H1 (cell line): Measurements from ENCODE around the gene POU3F1. TPM values are rescaled to one million over a fixed set of nuclear protein-coding genes. Genes with fewer than 3 reads are reported as not detected.

ENCODE experiments used
- CTCF ChIA-PET: fragments of 300-600 bp; sonication (Branson Sonifier 250); formaldehyde crosslinking; loops from one replicate; lab custom pipeline; 2021; ENCODE audit not compliant: partially characterized antibody; lab: Charles Lee
- POLR2A ChIA-PET: fragments of 300-600 bp; sonication (Branson Sonifier 250); formaldehyde crosslinking; loops from one replicate; lab custom pipeline; 2021; ENCODE audit warnings: inconsistent platforms; ENCODE audit not compliant: partially characterized antibody; lab: Charles Lee
- DNase-seq, 2 experiments: peaks; one replicate each; pipeline versions ENCODE4 v3.0.0 to v3.0.0-alpha.2; 2010 to 2022; ENCODE audit warnings: low spot score in 2 of 2, low read depth in 1 of 2, mixed read lengths in 1 of 2
- FAIRE-seq: peaks from 2 replicates; lab custom pipeline; 2011; peaks lifted over from hg19 to GRCh38; lab: Jason Lieb, UNC
- H2AFZ ChIP-seq: 2 replicates; pipeline ENCODE4 v1.8.1; 2012; ENCODE audit warnings: low read length, inconsistent platforms
- H2AK5ac ChIP-seq: 2 replicates; pipeline ENCODE4 v1.6.1; 2013; ENCODE audit warnings: low read depth, low read length
- H2BK120ac ChIP-seq: replicated peaks from 2 replicates; pipeline ENCODE3; 2013; ENCODE audit warnings: low read depth, low read length, inconsistent platforms
- H2BK12ac ChIP-seq: 2 replicates; pipeline ENCODE4 v1.6.1; 2013; ENCODE audit warnings: low read depth, low read length
- H2BK15ac ChIP-seq: 2 replicates; pipeline ENCODE4 v1.6.1; 2013; ENCODE audit warnings: low read length
- H2BK20ac ChIP-seq: 2 replicates; pipeline ENCODE4 v1.6.1; 2013; ENCODE audit warnings: low read length
- H2BK5ac ChIP-seq: 2 replicates; pipeline ENCODE4 v1.6.1; 2013; ENCODE audit warnings: low read depth, low read length
- H3K14ac ChIP-seq: 2 replicates; pipeline ENCODE4 v1.6.1; 2013; ENCODE audit warnings: inconsistent platforms; ENCODE audit not compliant: insufficient read length
- H3K18ac ChIP-seq: 2 replicates; pipeline ENCODE4 v1.6.1; 2013; ENCODE audit warnings: low read length; ENCODE audit errors: extremely low read depth
- H3K23ac ChIP-seq: 2 replicates; pipeline ENCODE4 v1.6.1; 2013; ENCODE audit warnings: inconsistent platforms; ENCODE audit not compliant: insufficient read length
- H3K23me2 ChIP-seq: 2 replicates; pipeline ENCODE4 v1.6.1; 2013; ENCODE audit warnings: low read depth, low read length
- H3K27ac ChIP-seq: 2 replicates; pipeline ENCODE4 v1.6.1; 2011; ENCODE audit warnings: low read depth, low read length, inconsistent platforms
- H3K27me3 ChIP-seq, 4 experiments: replicated peaks in 1 of 4; 1 replicate in 1 of 4; 2 replicates in 3 of 4; pipeline versions ENCODE4 v1.6.1 to v1.8.1; 2011 to 2013; ENCODE audit warnings: low read length in 3 of 4, mild to moderate bottlenecking in 3 of 4, inconsistent platforms in 2 of 4, mixed read lengths in 2 of 4, moderate library complexity in 1 of 4; ENCODE audit not compliant: control insufficient read depth in 3 of 4, insufficient read depth in 3 of 4; ENCODE audit errors: extremely low read depth in 1 of 4
- H3K36me3 ChIP-seq, 4 experiments: 2 replicates each; pipeline versions ENCODE4 v1.6.1 to v1.8.1; 2011 to 2013; ENCODE audit warnings: mild to moderate bottlenecking in 4 of 4, low read length in 3 of 4, moderate library complexity in 2 of 4, control low read depth in 1 of 4, inconsistent platforms in 1 of 4; ENCODE audit not compliant: insufficient read depth in 4 of 4, control insufficient read depth in 2 of 4
- H3K4ac ChIP-seq: replicated peaks from 2 replicates; pipeline ENCODE3; 2013; ENCODE audit warnings: low read length, low read depth, mixed read lengths, inconsistent platforms; ENCODE audit not compliant: insufficient read length
- H3K4me1 ChIP-seq, 4 experiments: replicated peaks in 1 of 4; 1 replicate in 1 of 4; 2 replicates in 3 of 4; pipeline versions ENCODE4 v1.6.1 to v1.8.1; 2011 to 2013; ENCODE audit warnings: low read length in 3 of 4, inconsistent platforms in 2 of 4, mixed read lengths in 1 of 4; ENCODE audit not compliant: insufficient read depth in 4 of 4, control insufficient read depth in 3 of 4
- H3K4me2 ChIP-seq, 2 experiments: 2 replicates each; pipeline versions ENCODE4 v1.6.1 to v1.8.1; 2011 to 2013; ENCODE audit warnings: low read depth in 2 of 2, low read length in 2 of 2, control low read depth in 1 of 2, inconsistent platforms in 1 of 2, mild to moderate bottlenecking in 1 of 2; ENCODE audit not compliant: insufficient read depth in 1 of 2
- H3K4me3 ChIP-seq, 4 experiments: fragments of 200-600, 300-600 bp in 1 of 4; sonication (generic), shearing (Covaris generic), sonication (Bioruptor Twin) in 1 of 4; 2 replicates each; pipeline versions ENCODE4 v1.5.1 to v1.8.1; 2011 to 2016; ENCODE audit warnings: low read length in 4 of 4, low read depth in 3 of 4, control low read depth in 2 of 4, inconsistent platforms in 2 of 4, mild to moderate bottlenecking in 2 of 4, mixed read lengths in 1 of 4, moderate library complexity in 1 of 4; ENCODE audit not compliant: insufficient read depth in 2 of 4; ENCODE audit errors: extremely low read depth in 1 of 4
- H3K56ac ChIP-seq: replicated peaks from 2 replicates; pipeline ENCODE3; 2013; ENCODE audit warnings: low read depth, mild to moderate bottlenecking, mixed read lengths, low read length, inconsistent platforms; ENCODE audit not compliant: insufficient read length
- H3K79me1 ChIP-seq: 2 replicates; pipeline ENCODE4 v1.6.1; 2013; ENCODE audit warnings: low read depth, low read length, control low read depth
- H3K79me2 ChIP-seq, 2 experiments: 2 replicates each; pipeline versions ENCODE4 v1.6.1 to v1.8.1; 2012 to 2013; ENCODE audit warnings: low read length in 2 of 2, mild to moderate bottlenecking in 2 of 2, inconsistent platforms in 1 of 2; ENCODE audit not compliant: insufficient read depth in 2 of 2, control insufficient read depth in 1 of 2
- H3K9ac ChIP-seq, 4 experiments: replicated peaks in 1 of 4; 1 replicate in 1 of 4; 2 replicates in 3 of 4; pipeline versions ENCODE4 v1.6.1 to v1.8.1; 2011 to 2013; ENCODE audit warnings: low read depth in 3 of 4, low read length in 3 of 4, control low read depth in 2 of 4, mild to moderate bottlenecking in 2 of 4, moderate library complexity in 2 of 4, inconsistent platforms in 1 of 4; ENCODE audit errors: extremely low read depth in 1 of 4
- H3K9me3 ChIP-seq, 2 experiments: 2 replicates each; pipeline versions ENCODE4 v1.6.1 to v1.8.1; 2012 to 2013; ENCODE audit warnings: mild to moderate bottlenecking in 2 of 2, moderate library complexity in 2 of 2, control low read depth in 1 of 2, inconsistent platforms in 1 of 2, low read depth in 1 of 2, low read length in 1 of 2, mixed read lengths in 1 of 2; ENCODE audit not compliant: insufficient read depth in 2 of 2
- H4K20me1 ChIP-seq, 2 experiments: replicated peaks in 1 of 2; 2 replicates each; pipeline versions ENCODE3 to v1.8.1; 2011 to 2013; ENCODE audit warnings: inconsistent platforms in 2 of 2, low read length in 2 of 2, mild to moderate bottlenecking in 1 of 2; ENCODE audit not compliant: insufficient read depth in 2 of 2, control insufficient read depth in 1 of 2
- H4K5ac ChIP-seq: 2 replicates; pipeline ENCODE4 v1.6.1; 2013; ENCODE audit warnings: low read length, low read depth, mixed read lengths, inconsistent platforms; ENCODE audit not compliant: insufficient read length
- H4K8ac ChIP-seq: 2 replicates; pipeline ENCODE4 v1.8.0; 2013; ENCODE audit warnings: mild to moderate bottlenecking, moderate library complexity, low read length, inconsistent platforms; ENCODE audit not compliant: insufficient read depth; ENCODE audit errors: extremely low read depth
- H4K91ac ChIP-seq: replicated peaks from 2 replicates; pipeline ENCODE3; 2013; ENCODE audit warnings: low read length, mixed read lengths, inconsistent platforms; ENCODE audit not compliant: insufficient read length
- FOSL1 ChIP-seq: IDR thresholded peaks from 2 replicates; pipeline ENCODE4 v1.6.1; 2011; ENCODE audit warnings: mild to moderate bottlenecking, low read depth, low read length, moderate library complexity; ENCODE audit not compliant: insufficient read depth
- HDAC6 ChIP-seq: IDR thresholded peaks from one replicate; pipeline ENCODE4 v1.7.1; 2012; ENCODE audit warnings: low read depth, mild to moderate bottlenecking, inconsistent platforms, low read length, moderate library complexity
- KDM4A ChIP-seq: IDR thresholded peaks from one replicate; pipeline ENCODE4 v1.7.1; 2012; ENCODE audit warnings: low read depth, mild to moderate bottlenecking, moderate library complexity, low read length, inconsistent platforms; ENCODE audit not compliant: severe bottlenecking
- NANOG ChIP-seq: IDR thresholded peaks from 2 replicates; pipeline ENCODE4 v1.6.1; 2011; ENCODE audit warnings: low read length, low read depth, mild to moderate bottlenecking, inconsistent platforms; ENCODE audit not compliant: insufficient read depth, poor library complexity, severe bottlenecking
- POLR2AphosphoS5 ChIP-seq: IDR thresholded peaks from 2 replicates; pipeline ENCODE4 v1.6.1; 2011; ENCODE audit warnings: low read depth, low read length
- SP2 ChIP-seq: IDR thresholded peaks from 2 replicates; pipeline ENCODE4 v1.6.1; 2012; ENCODE audit warnings: mild to moderate bottlenecking, low read length, inconsistent platforms
- TCF12 ChIP-seq: IDR thresholded peaks from 2 replicates; pipeline ENCODE4 v1.6.1; 2011; ENCODE audit warnings: low read depth, mild to moderate bottlenecking, low read length
- ZNF274 ChIP-seq: IDR thresholded peaks from 2 replicates; pipeline ENCODE4 v1.7.0; 2012; ENCODE audit warnings: low read length, borderline replicate concordance; ENCODE audit errors: extremely low read depth
- WGBS, 2 experiments: shearing (Covaris generic) in 1 of 2; methylation state at CpG; one replicate each; pipeline versions ENCODE4 v1.1.6 to v1.1.7; 2013 to 2015; ENCODE audit warnings: low lambda C conversion rate in 2 of 2, mixed read lengths in 2 of 2, inconsistent platforms in 1 of 2, low coverage in 1 of 2, missing lambda C conversion rate in 1 of 2; ENCODE audit not compliant: insufficient replicate concordance in 2 of 2, insufficient coverage in 1 of 2, insufficient read length in 1 of 2; ENCODE audit errors: extremely low coverage in 1 of 2, missing lambda C conversion rate in 1 of 2; 5-methylcytosine and 5-hydroxymethylcytosine counted together
- polyA plus RNA-seq, 7 experiments: library from polyadenylated mRNA; depleted of rRNA in 3 of 7; stranded (reverse) in 5 of 7; unstranded in 2 of 7; fragments of >200 nt in 5 of 7; fragments of 200-250 nt in 2 of 7; gene quantifications; 1 replicate in 5 of 7; 2 replicates in 1 of 7; 4 replicates in 1 of 7; pipeline versions ENCODE4 v1.2.1 to v1.2.3, GENCODE V29; 2011 to 2013; ENCODE audit warnings: missing spikeins in 2 of 7, mixed read lengths in 2 of 7
- total RNA-seq: library from RNA; stranded (reverse); fragmentation: NEBNext Ultra II Directional; extraction: Animal tissue kit (Norgen Biotek cat#: 25700); gene quantifications from 2 replicates; pipeline ENCODE4 v1.2.1, GENCODE V29; 2021
- TF ChIP-seq, protein P1 (sequence below): IDR thresholded peaks from 2 replicates; pipeline ENCODE4 v1.6.1; 2012; ENCODE audit warnings: inconsistent platforms
- TF ChIP-seq, protein P2 (sequence below): IDR thresholded peaks from 2 replicates; pipeline ENCODE4 v1.6.1; 2012; ENCODE audit warnings: inconsistent platforms

POU3F1 gene
- total and polyA plus RNA-seq, 2 of the 8 experiments (the other 6 are each of a cell fraction or from before 2014, with no cell fraction given), result 4.2 to 10.8 TPM

DNA sequence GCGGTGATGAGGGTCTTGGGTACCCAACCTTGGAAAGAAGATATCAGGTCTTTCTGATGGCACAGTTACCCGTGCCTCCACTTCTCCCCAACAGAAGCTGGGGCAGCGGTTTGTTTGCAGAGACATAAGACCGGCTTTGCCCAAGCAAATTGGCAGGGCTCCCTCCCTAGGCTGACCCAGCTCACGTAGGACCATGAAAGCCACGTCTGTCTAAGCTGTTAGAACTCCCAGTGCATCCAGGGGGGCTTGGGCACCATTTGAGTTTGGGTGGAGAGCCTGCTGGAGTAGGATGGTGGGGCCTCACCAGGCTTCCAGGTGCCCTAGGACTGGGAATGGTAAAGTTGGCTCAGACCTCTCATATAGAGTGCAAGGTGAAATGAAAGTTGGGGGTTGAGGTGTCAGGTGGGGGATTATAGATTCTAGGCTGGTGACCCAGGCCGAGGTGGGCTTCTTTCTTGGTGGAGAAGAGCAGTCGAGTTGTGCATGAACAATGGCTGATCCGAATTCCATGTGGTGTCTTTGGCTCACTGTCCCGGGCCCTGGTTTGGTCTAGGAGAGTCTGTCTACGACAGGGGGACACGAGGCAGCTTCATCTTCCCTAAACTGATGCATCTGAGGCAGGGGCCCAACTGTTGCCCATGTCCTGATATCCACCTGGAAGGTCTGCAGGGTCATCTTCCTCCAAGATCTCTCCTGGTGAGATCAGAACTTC is 3.4 kb downstream of the POU3F1 start:
- H3K56ac ChIP-seq, result no peak overlapping the region
- H2BK20ac ChIP-seq, result no peak overlapping the region
- peaks cover 3 to 18% (median 10%) of the 10 kb centered on the region in 4 experiments for H3K4me1 ChIP-seq
- no peak overlapping the region for H2AFZ ChIP-seq
- no peak overlapping the region; the same call in 1 of the 2 replicates for H3K18ac ChIP-seq
- H3K9ac ChIP-seq, result no peak overlapping the region
- H4K5ac ChIP-seq, result no peak overlapping the region
- peaks cover 10 to 42% (median 33%) of the 10 kb centered on the region in 4 experiments; a peak in 6 of 7 replicates for H3K27me3 ChIP-seq
- no peak overlapping the region for H2BK120ac ChIP-seq
- CTCF ChIA-PET, result interaction anchor here (0.7 to 5.8 kb wide), 12 partner anchors 9 to 601 kb away, joined by 3 to 37 read pairs (median 5); no protein-coding TSS in a partner anchor
- H4K91ac ChIP-seq, result no peak overlapping the region
- H2BK15ac ChIP-seq, result no peak overlapping the region; the same call in 1 of the 2 replicates
- TF ChIP-seq SP2, result no peak
- TF ChIP-seq KDM4A, result no peak
- TF ChIP-seq HDAC6, result no peak
- TF ChIP-seq, protein P1, sequence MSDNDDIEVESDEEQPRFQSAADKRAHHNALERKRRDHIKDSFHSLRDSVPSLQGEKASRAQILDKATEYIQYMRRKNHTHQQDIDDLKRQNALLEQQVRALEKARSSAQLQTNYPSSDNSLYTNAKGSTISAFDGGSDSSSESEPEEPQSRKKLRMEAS, result no peak
- TF ChIP-seq TCF12, result no peak
- TF ChIP-seq NANOG, result no peak
- TF ChIP-seq, protein P2, sequence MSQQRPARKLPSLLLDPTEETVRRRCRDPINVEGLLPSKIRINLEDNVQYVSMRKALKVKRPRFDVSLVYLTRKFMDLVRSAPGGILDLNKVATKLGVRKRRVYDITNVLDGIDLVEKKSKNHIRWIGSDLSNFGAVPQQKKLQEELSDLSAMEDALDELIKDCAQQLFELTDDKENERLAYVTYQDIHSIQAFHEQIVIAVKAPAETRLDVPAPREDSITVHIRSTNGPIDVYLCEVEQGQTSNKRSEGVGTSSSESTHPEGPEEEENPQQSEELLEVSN, result no peak
- no peak for TF ChIP-seq FOSL1
- no peak for TF ChIP-seq POLR2AphosphoS5
- no peak for TF ChIP-seq ZNF274
- no peak overlapping the region for H3K4ac ChIP-seq
- no peak overlapping the region for H3K27ac ChIP-seq
- no peak overlapping the region for H2BK12ac ChIP-seq
- FAIRE-seq (no peak), DNase-seq (no peak)
- peak overlapping the region; percentile 51 to 84 for H3K4me2 ChIP-seq
- H3K36me3 ChIP-seq, result peaks cover 0 to 10% (median 0%) of the 10 kb centered on the region in 4 experiments; a peak in 1 of 8 replicates
- POLR2A ChIA-PET, result interaction anchor here (1.0 to 7.6 kb wide), 6 partner anchors 10 to 435 kb away, joined by 3 to 59 read pairs (median 4); no protein-coding TSS in a partner anchor
- H3K4me3 ChIP-seq, result peak overlapping the region; percentile 75 to 88 (median 81); a peak in 5 of 8 replicates
- peaks cover 2% of the 10 kb centered on the region; the same call in 1 of the 2 replicates for H3K79me1 ChIP-seq
- H2BK5ac ChIP-seq, result no peak overlapping the region
- peaks cover 0 to 15% of the 10 kb centered on the region in 2 experiments; a peak in 3 of 4 replicates for H3K79me2 ChIP-seq
- no peak overlapping the region for H3K23ac ChIP-seq
- H3K23me2 ChIP-seq, result peaks cover 26% of the 10 kb centered on the region; the same call in 1 of the 2 replicates
- no peak overlapping the region for H4K8ac ChIP-seq
- no peak overlapping the region for H3K14ac ChIP-seq
- H3K9me3 ChIP-seq, result no peaks in the 10 kb centered on the region; a peak in 1 of 4 replicates
- 86% methylated on average over 12 of the region's 12 CpGs; no CpG with 5 or more reads in 1 of the 2 experiments for WGBS, 2 experiments
- H4K20me1 ChIP-seq, result peaks cover 11 to 20% of the 10 kb centered on the region in 2 experiments
- H2AK5ac ChIP-seq, result no peak overlapping the region
